ENCODE measurements around the gene COL4A2.

DNA sequence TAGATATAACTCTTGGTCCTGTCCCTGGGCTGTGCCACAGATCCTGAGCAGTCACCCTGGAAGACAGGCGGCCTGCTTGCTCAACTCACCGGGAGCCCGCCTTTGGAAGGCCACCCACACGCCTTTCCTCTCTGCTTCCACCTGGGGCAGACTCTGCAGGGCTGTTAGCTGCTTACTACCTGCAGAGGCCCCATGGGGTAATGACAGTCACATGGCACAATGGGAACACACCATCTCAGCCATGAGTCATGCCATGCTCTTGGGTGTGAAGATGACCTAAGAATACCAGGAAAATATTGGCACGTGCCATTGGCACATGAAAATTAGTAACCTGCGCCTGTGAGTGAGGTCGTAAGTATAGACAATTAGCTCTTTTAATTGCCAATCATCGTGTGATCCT is 108.6 kb downstream of the COL4A2 start:
- TF ChIP-seq, protein P1, sequence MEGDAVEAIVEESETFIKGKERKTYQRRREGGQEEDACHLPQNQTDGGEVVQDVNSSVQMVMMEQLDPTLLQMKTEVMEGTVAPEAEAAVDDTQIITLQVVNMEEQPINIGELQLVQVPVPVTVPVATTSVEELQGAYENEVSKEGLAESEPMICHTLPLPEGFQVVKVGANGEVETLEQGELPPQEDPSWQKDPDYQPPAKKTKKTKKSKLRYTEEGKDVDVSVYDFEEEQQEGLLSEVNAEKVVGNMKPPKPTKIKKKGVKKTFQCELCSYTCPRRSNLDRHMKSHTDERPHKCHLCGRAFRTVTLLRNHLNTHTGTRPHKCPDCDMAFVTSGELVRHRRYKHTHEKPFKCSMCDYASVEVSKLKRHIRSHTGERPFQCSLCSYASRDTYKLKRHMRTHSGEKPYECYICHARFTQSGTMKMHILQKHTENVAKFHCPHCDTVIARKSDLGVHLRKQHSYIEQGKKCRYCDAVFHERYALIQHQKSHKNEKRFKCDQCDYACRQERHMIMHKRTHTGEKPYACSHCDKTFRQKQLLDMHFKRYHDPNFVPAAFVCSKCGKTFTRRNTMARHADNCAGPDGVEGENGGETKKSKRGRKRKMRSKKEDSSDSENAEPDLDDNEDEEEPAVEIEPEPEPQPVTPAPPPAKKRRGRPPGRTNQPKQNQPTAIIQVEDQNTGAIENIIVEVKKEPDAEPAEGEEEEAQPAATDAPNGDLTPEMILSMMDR (IDR thresholded peaks at IDR 0.05), result no peak
- TF ChIP-seq POLR2A (IDR thresholded peaks at IDR 0.05), result no peak
